TTC549 (cell line): ENCODE measurements around the gene RNF44.

Experiments used
- FAIRE-seq: peaks from 2 replicates; lab custom pipeline; 2012; peaks lifted over from hg19 to GRCh38; lab: Jason Lieb, UNC

RNF44 gene

DNA sequence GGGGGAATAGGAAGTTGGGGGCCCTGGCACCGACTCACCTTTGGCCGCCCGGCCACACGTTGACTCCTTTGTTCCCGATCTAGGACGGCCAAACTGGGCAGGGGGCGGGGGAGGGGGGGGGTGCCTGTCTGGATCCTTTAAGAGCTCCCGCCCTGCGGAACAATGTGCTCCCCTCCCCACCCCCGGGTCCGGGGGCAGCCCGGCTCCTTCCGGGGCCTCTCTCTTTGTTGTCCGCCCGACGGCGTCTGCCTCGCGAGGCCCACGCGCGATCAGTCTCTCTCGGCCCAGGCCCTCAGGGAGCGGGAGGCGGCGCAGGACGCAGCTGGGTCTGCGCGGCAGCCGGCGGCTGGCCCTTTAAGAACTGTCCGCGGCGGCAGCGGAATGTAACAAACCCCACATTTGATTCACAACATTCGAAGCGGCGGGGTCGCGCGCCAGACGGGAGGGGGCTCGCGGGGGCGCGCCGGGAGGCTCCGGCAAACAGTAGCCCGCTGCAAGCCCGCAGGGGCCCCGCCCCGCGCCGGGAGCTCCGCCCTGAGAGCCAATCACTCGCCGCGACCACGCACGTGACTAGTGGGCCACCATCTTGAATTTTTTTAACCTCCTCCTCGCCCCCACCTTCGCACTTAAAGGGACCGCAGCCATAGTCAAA, at the start of gene RNF44:
RNF44 (minus strand) TSS at position 501 of the 652 bp plus-strand sequence. CDS start 4,930 bp downstream, outside the sequence.
- FAIRE-seq, result no peak

- FAIRE-seq, result no peak
Measured at GRCh38 chr5:176583076-176583475, 45.9 kb upstream of the RNF44 start.

- FAIRE-seq, result no peak
Measured at GRCh38 chr5:176581361-176581760, 44.2 kb upstream of the RNF44 start.

- no peak for FAIRE-seq
Measured at GRCh38 chr5:176579323-176579722, 42.1 kb upstream of the RNF44 start.

DNA sequence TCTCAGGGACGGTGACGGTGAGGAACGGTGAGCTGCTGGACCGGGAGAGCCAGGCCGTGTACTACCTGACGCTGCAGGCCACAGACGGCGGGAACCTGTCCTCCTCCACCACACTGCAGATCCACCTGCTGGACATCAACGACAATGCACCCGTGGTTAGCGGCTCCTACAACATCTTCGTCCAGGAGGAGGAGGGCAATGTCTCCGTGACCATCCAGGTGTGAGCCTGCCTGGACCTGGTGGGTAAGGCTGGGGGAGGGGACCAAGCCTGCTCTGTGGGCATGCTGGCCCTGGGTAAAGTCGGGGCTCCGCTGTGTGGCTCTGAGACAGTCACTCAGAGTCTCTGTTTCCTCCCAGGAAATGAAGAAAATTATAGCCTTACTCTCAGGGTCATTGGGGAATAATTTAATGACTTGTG, 41.2 kb upstream of the RNF44 start:
- FAIRE-seq, result no peak

DNA sequence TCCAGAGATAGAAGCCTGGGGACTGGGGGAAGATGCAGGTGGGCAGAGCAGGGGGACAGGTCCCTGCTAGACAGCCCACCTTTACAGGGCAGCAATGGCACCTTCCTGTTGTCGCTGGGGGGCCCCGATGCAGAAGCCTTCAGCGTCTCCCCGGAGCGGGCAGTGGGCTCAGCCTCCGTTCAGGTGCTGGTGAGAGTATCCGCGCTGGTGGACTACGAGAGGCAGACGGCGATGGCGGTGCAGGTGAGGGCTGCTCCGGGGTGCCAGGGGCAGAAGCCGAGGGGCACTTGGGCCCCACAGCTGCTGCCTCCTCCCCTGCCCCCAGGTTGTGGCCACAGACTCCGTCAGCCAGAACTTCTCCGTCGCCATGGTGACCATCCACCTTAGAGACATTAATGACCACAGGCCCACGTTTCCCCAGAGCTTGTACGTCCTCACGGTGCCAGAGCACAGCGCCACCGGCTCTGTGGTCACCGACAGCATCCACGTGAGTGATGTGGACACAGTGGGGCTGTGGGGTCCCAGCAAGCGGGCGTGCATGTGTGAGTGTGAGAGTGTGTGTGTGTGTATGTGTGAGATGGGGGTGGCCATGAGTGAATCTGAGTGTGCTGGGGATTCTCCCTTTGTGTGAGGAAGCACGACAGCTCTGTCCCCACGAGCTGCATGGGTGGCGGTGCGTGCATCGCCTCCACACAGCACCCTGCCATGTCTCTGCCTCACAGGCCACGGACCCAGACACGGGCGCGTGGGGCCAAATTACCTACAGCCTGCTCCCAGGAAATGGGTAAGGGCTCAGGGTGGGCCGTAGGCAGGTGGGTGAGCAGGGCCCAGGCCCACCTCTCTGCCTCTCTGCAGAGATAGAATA, 40.3 kb upstream of the RNF44 start:
- FAIRE-seq, result no peak

GRCh38 chr5:176575488-176576422, 38.6 kb upstream of the RNF44 start:
- no peak for FAIRE-seq

DNA sequence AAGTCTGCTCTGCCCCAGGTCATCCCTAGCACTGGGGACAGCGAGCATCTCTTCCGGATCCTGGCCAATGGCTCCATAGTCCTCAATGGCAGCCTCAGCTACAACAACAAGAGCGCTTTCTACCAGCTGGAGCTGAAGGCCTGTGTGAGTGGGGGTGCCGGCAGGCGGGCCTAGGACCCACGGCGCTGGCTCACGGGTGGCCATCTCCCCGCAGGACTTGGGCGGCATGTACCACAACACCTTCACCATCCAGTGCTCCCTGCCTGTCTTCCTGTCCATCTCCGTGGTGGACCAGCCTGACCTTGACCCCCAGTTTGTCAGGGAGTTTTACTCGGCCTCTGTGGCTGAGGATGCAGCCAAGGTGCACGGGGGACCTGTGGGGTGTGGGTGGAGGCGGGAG, 37.9 kb upstream of the RNF44 start:
- FAIRE-seq, result no peak

DNA sequence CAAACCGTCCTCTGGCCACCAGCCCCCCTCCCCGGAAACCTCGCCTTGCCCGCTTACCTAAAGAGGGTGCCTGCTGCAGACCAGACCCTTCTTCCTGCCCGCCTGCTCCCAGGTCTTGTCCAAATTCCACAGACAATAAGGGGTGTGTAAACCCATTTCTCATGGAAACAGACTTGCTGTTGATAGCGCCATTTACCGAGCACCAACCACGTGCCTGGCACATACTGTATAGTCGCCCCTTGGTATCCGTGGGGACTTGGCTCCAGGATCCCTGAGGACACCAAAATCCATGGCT, 37.0 kb upstream of the RNF44 start:
- FAIRE-seq, result no peak

DNA sequence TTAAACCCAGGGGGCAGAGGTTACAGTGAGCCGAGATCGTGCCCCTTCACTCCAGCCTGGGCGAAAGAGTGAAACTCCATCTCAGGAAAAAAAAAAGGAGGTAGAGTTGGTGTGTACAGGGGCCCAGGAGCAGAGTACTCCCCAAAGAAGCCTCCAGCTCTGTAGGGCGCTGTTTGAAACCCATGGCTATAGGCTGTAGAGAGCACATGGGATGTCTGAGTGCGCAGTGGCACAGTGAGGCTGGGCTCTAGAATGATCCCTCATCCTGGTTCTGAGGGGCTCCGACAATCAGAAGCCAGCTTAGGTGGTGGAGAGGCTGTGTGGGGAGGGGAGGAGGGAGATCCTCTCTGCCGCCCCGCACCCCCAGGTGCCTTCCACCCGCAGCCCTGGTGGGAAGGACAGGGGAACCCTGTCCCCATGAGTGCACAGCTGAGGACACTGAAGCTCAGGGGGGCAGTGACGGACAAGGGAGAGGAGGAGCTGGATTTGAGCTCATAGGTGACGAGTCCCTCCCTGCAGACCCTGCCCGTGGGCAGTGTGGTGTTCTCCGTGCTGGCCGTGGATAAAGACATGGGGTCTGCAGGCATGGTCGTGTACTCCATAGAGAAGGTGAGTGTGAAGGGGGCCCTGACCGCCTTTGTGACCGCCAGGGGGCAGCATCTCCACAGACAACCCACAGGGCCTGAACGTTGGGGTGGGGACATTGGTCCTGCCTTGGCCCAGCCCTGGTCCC, 36.5 kb upstream of the RNF44 start:
- no peak for FAIRE-seq

- FAIRE-seq, result no peak
Measured at GRCh38 chr5:176570044-176570443, 32.8 kb upstream of the RNF44 start.

DNA sequence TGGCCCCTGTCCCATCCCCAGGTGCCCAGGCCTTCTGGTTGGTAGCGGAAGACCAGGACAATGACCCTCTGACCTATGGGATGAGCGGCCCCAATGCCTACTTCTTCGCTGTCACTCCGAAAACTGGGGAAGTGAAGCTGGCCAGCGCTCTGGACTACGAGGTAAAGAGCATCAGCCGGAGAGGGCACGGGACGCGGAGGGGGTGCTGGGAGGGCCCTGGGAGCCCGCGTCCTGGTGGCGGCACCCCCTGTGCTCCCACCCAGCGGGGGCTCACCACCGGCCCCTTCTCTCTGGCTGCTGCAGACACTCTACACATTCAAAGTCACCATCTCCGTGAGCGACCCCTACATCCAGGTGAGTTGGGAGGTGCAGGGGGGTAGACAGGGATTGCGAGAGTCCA, 31.5 kb upstream of the RNF44 start:
- FAIRE-seq, result no peak

DNA sequence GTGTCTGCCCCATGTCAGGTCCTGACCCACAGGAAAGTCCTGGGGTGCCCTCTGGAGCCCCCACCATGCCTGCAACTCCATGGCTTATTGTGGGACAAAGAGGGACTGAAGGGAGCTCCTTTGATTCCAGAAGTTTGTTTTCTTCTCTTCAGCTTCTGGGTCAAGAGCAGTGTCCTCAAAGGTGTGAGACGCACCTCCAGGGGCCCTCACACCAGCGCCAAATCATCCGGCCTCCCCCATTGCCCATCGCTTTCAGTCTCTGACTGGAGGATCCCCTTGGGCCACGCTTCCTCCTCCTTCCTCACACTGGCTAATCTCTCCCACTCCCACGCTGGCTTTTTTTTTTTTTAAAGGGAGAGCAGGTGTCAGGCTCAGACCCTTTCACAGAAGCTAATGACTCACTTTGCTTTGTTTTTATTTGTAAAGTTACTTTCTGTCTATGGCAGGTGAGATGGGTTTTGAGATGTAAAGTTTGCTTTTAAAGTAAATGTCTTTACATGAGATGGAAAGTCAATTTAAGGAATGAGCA, 28.6 kb upstream of the RNF44 start:
- FAIRE-seq, result no peak

GRCh38 chr5:176564002-176564401, 26.8 kb upstream of the RNF44 start:
- no peak for FAIRE-seq

GRCh38 chr5:176562189-176562588, 25.0 kb upstream of the RNF44 start:
- FAIRE-seq, result no peak

- FAIRE-seq, result no peak
Measured at GRCh38 chr5:176561259-176561658, 24.1 kb upstream of the RNF44 start.

GRCh38 chr5:176560364-176560763, 23.2 kb upstream of the RNF44 start:
- FAIRE-seq, result no peak

DNA sequence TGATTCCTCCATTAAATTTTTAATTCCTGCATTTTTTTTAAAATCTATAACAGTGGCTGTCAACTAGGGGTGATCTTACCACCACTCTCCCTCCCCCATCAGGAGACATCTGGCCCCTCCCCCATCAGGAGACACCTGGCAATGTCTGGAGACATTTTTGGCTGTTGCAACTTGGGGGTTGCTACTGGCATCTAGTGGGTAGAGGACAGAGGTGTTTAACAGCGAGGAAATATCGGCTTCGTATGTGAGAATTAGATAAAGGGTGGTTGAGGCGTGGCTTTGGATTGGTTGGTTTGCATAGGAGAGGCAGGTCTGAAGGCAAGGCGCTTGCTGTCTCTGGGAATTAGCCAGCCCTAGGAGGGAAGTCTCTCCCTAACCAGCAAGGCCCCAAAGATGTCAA, 22.5 kb upstream of the RNF44 start:
- FAIRE-seq, result no peak

DNA sequence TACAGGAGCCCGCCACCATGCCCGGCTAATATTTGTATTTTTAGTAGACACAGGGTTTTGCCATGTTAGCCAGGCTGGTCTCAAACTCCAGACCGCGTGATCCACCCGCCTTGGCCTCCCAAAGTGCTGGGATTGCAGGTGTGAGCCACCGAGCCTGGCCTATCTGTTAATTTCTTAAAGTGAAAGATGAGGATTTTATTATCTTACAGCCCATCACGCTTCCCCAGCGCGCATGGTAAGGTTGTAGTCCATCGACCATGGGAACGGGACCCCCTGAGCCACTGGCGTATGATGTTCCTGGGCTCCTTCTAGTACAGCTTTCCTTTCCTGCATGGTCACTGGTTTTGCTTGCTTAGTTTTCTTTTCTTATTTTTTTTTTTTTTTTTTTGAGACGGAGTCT, 20.6 kb upstream of the RNF44 start:
- no peak for FAIRE-seq

DNA sequence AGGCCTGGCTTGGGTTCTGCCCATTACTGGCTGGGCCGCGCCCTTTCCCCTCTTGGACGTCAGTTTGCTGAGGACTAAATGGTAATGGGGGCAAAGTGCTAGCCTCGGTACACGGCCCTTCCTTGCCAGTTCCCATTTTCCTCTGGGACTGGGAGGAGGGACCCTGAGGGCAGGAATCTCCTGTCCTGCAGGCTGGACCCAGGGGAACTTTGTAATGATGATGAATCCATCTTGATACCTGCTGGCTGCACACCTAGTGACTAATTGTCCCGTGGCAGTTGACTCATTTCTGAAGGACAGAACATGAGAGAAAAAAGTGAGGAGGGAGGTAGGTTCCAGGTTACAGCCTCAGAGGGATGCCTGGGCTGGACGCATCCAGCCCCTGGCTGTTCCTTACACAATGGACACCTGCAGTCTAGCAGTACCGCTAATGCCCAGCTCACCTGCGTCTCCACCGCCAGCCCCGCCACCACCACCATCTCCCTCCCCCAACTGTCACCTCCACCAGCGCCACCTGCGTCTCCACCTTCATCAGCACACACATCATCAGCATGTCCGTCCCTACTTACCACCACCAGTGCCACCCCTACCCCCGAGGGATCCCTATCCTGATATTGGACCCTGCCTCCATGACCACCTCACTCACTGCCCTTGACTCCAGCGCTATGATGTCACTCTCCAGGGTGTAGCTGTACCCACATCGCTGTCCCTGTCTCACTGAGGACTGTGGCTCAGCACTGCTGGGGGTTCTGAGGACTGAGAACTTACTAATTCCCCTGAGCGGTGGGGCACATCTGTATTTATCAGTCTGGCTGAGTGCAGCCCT, 16.3 kb upstream of the RNF44 start:
- FAIRE-seq, result no peak

DNA sequence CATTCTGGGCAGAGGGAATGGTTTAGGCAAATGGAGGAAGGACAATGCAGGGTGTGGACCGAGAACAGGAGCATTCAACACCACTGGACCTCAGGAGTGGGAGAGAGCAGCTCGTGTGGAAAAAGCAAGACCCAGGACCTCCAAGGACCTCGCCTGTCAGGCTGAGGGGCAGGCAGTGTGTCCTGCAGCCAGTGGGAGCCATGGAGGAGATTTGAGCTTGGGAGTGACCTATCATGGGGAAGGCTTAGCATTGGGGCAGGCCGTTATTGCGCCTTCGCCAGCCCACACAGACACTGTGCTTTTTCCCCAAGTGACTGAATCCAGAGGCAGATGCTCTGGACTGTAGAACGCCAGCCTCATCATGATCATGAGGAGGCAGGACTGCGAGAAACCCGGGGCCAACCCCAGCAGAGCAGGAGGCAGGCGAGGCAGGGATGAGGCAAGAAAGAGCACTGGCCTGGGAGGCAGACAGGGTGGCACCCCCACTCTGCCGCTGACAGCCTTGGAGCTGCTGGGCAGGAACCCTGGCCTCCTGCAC, 15.2 kb upstream of the RNF44 start:
- no peak for FAIRE-seq
